Peyer's patch (tissue), 4 donors: ENCODE results near the gene SH3BGRL.
"Not testable (repeated sequence)": the region's sequence is repeated elsewhere in the genome, so short reads cannot be mapped to it uniquely, and the experiment has no call there.

Experiments
- POLR2A ChIP-seq, 2 donors: fragments of 450-650 bp; IDR thresholded peaks; one replicate each; pipeline ENCODE4 v1.5.1; 2017; ENCODE audit warnings: antibody characterized with exemption in 2 of 2, mild to moderate bottlenecking in 2 of 2, moderate library complexity in 2 of 2
- TF ChIP-seq, protein P1 (sequence below), 6 experiments: fragments of 450-650 bp in 4 of 6; fragments of 200-600 bp in 2 of 6; sonication (generic) in 1 of 6; IDR thresholded peaks; one replicate each; pipeline ENCODE4 v1.5.1; 2017 to 2019; ENCODE audit warnings: antibody characterized with exemption in 6 of 6, mild to moderate bottlenecking in 3 of 6, moderate library complexity in 1 of 6

DNA sequence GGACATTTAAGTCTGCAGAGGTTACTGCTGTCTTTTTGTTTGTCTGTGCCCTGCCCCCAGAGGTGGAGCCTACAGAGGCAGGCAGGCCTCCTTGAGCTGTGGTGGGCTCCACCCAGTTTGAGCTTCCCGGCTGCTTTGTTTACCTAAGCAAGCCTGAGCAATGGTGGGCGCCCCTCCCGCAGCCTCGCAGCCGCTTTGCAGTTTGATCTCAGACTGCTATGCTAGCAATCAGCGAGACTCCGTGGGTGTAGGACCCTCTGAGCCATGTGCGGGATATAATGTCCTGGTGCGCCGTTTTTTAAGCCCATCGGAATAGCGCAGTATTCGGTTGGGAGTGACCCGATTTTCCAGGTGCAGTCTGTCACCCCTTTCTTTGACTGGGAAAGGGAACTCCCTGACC is 143.4 kb downstream of the SH3BGRL start:
- TF ChIP-seq, protein P1, sequence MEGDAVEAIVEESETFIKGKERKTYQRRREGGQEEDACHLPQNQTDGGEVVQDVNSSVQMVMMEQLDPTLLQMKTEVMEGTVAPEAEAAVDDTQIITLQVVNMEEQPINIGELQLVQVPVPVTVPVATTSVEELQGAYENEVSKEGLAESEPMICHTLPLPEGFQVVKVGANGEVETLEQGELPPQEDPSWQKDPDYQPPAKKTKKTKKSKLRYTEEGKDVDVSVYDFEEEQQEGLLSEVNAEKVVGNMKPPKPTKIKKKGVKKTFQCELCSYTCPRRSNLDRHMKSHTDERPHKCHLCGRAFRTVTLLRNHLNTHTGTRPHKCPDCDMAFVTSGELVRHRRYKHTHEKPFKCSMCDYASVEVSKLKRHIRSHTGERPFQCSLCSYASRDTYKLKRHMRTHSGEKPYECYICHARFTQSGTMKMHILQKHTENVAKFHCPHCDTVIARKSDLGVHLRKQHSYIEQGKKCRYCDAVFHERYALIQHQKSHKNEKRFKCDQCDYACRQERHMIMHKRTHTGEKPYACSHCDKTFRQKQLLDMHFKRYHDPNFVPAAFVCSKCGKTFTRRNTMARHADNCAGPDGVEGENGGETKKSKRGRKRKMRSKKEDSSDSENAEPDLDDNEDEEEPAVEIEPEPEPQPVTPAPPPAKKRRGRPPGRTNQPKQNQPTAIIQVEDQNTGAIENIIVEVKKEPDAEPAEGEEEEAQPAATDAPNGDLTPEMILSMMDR (IDR thresholded peaks at IDR 0.05) = not testable (repeated sequence)
- not testable (repeated sequence) for TF ChIP-seq POLR2A (IDR thresholded peaks at IDR 0.05)
